Measurements from ENCODE around the gene SH3BP4.

DNA sequence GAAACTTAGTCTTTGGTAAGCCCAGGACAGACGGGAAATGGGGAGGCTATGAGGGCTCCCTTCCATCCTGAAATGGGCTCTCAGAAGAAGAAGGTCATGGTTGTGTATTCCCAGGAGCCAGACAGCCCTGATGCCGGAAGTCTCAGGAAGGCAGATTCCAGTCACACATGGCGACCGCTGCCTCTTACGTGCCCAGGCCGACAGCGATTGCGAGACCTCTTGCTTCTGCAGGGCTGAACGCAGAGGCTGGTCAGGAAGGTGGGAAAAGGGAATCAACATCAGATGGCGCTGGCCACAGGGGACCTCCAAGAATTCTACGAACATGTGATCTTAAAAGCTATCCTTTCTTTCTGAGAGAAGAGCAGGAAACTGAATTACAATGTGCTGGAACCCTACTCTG is 22.8 kb upstream of the SH3BP4 start:
- TF ChIP-seq GATA3 (IDR thresholded peaks at IDR 0.05; ENCODE audit: borderline replicate concordance) (no peak), ZFP36 (IDR thresholded peaks at IDR 0.05; ENCODE audit: borderline replicate concordance, partially characterized antibody) (no peak), KDM1A (IDR thresholded peaks at IDR 0.05; ENCODE audit: low read depth) (no peak), POLR2A (IDR thresholded peaks at IDR 0.05; ENCODE audit: low read length) (no peak), NFE2L2 (conservative IDR thresholded peaks at IDR 0.05; ENCODE audit: low read length) (no peak), MYC (IDR thresholded peaks at IDR 0.05; ENCODE audit: borderline replicate concordance, low read length) (no peak)
- TF ChIP-seq, protein P1, sequence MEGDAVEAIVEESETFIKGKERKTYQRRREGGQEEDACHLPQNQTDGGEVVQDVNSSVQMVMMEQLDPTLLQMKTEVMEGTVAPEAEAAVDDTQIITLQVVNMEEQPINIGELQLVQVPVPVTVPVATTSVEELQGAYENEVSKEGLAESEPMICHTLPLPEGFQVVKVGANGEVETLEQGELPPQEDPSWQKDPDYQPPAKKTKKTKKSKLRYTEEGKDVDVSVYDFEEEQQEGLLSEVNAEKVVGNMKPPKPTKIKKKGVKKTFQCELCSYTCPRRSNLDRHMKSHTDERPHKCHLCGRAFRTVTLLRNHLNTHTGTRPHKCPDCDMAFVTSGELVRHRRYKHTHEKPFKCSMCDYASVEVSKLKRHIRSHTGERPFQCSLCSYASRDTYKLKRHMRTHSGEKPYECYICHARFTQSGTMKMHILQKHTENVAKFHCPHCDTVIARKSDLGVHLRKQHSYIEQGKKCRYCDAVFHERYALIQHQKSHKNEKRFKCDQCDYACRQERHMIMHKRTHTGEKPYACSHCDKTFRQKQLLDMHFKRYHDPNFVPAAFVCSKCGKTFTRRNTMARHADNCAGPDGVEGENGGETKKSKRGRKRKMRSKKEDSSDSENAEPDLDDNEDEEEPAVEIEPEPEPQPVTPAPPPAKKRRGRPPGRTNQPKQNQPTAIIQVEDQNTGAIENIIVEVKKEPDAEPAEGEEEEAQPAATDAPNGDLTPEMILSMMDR (IDR thresholded peaks at IDR 0.05), result no peak
- TF ChIP-seq, protein P2, sequence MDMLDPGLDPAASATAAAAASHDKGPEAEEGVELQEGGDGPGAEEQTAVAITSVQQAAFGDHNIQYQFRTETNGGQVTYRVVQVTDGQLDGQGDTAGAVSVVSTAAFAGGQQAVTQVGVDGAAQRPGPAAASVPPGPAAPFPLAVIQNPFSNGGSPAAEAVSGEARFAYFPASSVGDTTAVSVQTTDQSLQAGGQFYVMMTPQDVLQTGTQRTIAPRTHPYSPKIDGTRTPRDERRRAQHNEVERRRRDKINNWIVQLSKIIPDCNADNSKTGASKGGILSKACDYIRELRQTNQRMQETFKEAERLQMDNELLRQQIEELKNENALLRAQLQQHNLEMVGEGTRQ (IDR thresholded peaks at IDR 0.05), result no peak

All from A549 (cell line).